Stimulated activated CD4-positive, alpha-beta T cell treated with anti-CD3 and anti-CD28 coated beads, Interleukin-12 subunit alpha, Interleukin-12 subunit beta, amount 100 ng/mL, for 48 hours (primary cell): ENCODE measurements around the gene GPR89B.
A peak's percentile ranks its signal among the peaks of the same experiment; 100 is the strongest.
"Not testable (repeated sequence)": the region's sequence is repeated elsewhere in the genome, so short reads cannot be mapped to it uniquely, and the experiment has no call there.

Experiments
- DNase-seq, 3 donors: peaks; one replicate each; pipeline ENCODE4 v3.0.0-alpha.2; 2020; ENCODE audit warnings: low read depth in 2 of 3, low spot score in 1 of 3

GPR89B gene

GRCh38 chr1:148027004-148027403, 98.8 kb downstream of the GPR89B start:
- DNase-seq, result not testable (repeated sequence)

GRCh38 chr1:148032247-148032646, 104.0 kb downstream of the GPR89B start:
- DNase-seq, result not testable (repeated sequence)

DNA sequence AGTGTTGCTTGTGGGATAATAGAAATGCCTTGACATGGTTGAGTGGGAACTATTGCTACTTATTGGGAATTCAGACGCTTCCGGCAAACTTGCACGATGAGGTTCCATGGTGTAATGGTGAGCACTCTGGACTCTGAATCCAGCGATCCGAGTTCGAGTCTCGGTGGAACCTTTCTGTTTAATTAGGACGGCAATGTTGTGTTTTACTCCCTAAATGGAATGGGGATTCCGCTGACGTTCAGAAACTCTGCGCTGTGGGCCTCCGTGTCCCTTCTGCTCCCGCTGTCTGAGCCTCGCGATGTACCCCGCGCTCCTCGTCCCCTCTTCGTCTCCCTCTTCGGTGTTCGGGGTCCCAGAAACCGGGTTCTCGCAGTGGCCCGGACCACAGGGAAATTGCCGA, 104.5 kb downstream of the GPR89B start:
- DNase-seq, result not testable (repeated sequence)

DNA sequence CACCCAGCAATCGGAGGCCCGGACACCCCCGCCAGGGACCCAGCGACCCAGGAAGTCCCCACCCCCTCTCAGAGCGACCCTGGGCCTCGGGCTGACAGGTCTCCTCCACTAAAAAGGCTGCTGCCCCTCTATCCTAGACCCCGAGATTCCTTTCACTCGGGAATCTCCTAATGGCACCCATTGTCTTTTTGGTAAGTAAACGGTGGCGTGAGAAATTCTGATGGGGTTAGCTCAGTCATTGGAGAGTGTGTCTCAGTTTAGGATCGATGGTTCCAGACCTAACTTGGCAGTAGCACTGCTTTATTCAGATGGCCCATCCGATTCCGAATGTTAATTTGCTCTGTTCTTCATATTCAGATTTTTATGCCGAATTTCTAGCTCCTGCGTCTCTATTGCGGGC, 104.9 kb downstream of the GPR89B start:
- DNase-seq, result not testable (repeated sequence)

DNA sequence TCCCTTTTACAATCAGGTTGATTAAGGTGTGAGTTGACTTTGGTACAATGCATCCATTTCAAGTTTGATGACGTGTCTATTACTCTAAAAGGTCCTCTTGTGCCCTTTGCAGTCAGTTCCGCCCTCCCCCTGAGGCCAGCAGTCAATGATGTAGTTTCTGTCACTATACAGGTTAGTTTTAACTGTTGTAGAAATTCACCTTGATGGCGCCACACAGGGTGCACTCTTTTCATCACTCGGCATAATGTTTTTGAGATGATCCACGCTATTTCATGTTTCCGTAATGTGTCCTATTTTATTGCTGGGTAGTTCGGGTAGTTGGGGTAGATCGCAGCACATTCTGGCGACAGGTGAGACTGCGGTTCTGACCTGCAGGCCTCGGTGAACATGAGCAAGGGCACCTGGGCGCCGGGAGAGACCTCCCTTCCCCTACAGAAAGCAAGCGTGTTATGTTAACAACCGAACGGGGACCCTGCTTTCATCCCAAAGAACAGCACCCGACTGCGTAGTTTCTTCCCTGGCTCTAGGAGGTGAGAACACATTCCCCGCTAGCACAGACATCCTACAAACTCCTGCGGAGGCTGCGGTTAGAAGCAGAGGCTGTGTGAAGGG, 109.7 kb downstream of the GPR89B start:
- DNase-seq, result not testable (repeated sequence)

- peak; percentile 49 to 69 (median 54) for DNase-seq
These were observed 110.5 kb downstream of the GPR89B start for GRCh38 chr1:148038462-148039333.
